Panc1 (cell line): ENCODE data around the gene IL18.

Experiments used
- POLR2AphosphoS5 ChIP-seq: IDR thresholded peaks from 2 replicates; pipeline ENCODE4 v1.6.1; 2012; ENCODE audit warnings: mild to moderate bottlenecking, low read depth, low read length, moderate library complexity
- TCF7L2 ChIP-seq: IDR thresholded peaks from 2 replicates; pipeline ENCODE4 v1.6.1; 2011; ENCODE audit warnings: mild to moderate bottlenecking, low read depth, low read length, inconsistent platforms
- TF ChIP-seq, protein P1 (sequence below): fragments of 450-650 bp; IDR thresholded peaks from 2 replicates; pipeline ENCODE4 v1.5.1; 2017; ENCODE audit warnings: mild to moderate bottlenecking

DNA sequence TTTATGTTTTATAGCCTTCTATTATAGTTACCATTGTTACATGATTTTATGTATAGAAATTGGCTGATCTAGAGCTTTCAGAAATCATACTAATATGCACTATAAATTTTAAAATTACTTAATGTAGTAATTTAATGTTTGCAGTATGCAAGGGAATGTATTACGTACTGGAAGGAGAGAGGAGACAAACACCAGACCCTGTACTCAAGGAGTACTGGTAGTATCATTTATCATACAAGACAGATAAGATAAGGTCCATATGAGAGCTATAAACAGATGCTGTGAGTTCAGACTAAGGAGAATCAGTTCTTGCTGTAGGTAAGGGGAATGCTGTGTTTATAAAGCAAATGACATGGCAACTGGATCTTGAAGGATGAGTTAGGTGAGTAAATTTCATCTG, 12.2 kb upstream of the IL18 start:
- TF ChIP-seq, protein P1, sequence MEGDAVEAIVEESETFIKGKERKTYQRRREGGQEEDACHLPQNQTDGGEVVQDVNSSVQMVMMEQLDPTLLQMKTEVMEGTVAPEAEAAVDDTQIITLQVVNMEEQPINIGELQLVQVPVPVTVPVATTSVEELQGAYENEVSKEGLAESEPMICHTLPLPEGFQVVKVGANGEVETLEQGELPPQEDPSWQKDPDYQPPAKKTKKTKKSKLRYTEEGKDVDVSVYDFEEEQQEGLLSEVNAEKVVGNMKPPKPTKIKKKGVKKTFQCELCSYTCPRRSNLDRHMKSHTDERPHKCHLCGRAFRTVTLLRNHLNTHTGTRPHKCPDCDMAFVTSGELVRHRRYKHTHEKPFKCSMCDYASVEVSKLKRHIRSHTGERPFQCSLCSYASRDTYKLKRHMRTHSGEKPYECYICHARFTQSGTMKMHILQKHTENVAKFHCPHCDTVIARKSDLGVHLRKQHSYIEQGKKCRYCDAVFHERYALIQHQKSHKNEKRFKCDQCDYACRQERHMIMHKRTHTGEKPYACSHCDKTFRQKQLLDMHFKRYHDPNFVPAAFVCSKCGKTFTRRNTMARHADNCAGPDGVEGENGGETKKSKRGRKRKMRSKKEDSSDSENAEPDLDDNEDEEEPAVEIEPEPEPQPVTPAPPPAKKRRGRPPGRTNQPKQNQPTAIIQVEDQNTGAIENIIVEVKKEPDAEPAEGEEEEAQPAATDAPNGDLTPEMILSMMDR = no peak
- TF ChIP-seq POLR2AphosphoS5 (no peak), TCF7L2 (no peak)
